ENCODE measurements around the gene DLG2.
"Not testable (repeated sequence)": the region's sequence is repeated elsewhere in the genome, so short reads cannot be mapped to it uniquely, and the experiment has no call there.

DLG2 gene

DNA sequence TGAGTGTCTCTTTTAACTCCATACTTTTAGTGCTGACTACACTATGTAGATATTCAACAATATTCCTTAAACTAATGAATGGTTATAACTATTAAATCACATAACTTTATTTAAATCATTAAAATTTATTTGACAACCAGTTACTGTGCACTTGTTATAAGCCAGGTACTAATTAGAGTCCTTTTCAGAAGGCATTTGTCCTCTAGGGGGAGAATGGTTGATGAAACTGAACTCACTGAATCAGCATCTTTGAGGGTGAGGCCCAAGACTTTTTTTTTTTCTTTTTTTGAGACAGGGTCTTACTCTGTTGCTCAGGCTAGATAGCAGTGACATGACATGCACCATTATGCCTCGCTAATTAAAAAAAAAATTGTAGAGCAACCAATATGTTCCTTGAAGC, 1825.3 kb downstream of the DLG2 start:
- DNase-seq, result no peak

DNA sequence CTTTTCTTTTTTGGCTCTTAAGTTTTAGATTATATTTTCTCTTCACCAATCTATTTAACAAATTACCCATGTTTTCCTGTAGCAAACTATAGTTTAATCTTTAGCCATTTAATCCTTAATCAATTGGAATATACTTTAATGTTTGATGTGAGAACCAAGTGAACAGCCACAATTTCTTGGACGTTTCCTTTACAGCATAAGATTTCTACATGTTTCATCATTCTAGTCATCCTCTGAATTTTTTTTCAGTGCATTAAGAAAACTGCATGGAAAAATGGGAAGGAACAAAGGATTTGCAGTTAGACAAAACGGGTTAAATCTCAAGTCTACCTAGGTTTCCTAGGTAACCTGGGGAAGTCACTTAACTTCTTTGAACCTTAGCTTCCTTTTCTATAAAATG, 1833.8 kb downstream of the DLG2 start:
- no peak for DNase-seq

DNA sequence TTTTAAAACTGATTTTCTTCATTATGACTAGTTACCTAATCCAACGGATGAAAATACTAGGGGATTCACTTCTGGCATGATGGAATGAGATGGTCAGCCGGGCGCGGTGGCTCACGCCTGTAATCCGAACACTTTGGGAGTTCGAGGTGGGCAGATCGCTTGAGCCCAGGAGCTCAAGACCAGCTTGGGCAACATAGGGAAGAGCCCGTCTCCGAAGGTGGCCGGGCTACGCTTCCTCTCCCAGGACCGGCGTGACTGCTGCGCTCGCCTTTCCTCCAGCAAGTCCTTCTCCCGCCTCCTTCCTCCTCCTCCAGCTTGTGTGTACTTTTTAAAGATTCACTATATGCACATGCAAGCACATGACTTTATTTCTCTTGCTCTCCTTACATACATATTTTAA, 1835.6 kb downstream of the DLG2 start:
- no peak for DNase-seq

DNA sequence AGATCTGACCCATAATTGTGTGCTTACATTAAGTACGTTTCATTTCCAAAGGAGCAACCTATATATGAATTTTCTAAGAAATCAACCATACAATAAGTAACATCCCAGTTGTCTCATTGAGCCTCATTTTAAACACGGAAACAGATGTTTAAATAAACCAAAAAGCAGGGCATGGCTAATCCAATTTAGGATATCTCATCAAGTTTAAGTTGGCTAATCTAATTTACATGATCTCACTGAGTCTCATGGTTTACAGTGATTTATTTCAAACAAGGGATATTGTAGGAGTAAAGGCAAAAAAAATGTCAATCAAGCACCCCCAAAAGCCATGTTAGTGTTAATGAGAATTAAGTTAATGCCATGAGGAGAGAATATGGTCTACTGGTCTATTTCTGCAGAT, 1841.2 kb downstream of the DLG2 start:
- no peak for DNase-seq

DNA sequence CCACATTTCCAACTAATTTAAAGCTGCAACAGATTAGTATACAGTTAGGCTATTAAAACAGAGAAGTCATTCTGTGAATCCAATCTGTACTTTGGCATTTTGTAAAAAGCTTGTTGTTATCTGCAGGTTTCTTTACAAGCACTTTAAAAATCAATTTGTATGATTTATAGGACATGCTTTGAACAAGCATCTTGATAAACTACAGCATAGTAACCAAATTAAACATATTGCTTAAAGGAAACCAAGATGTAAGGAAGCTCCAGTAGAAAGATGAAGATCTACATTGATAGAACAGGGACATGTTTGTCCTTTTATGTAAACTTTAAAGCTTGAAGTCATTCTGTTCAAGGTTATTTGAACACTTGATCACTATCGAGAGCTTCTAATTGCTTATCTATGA, 1842.7 kb downstream of the DLG2 start:
- no peak for DNase-seq

DNA sequence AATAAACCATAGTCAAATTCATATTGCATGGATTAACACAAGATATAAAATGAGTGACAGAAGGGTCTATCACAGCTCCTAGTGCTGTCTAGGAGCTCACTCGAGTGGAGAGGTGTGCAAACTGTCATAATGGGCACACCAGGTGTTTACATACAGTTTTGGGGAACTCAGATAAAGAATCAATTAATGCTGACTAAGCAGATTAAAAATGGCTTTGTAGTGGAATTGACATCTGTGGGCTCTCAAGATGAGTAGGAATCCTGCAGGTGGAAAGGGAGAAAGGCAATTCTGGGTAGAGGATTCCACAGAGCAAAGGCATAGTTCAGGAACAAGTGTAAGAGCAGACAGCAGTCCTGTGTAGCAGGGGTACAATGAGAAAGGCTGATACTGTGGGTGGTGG, 1844.8 kb downstream of the DLG2 start:
- no peak for DNase-seq

DNA sequence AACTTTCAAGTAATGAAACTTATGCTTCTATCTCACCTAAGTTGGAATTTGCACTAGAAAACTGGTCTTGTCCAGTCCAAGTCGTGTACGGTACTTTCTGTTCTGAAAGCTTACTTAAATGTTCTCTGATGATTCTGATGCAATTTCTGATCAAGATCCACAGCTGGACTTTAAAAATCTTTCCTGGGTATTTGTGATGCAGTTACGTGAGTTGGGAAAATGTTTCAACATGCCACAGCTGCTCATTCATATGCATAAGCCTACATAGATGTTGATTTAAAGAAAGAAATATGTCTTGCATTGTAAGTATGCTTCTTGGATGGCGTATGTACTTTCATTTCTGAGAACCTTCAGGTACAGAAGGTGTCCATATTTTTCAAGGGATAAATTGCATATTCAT, 1847.3 kb downstream of the DLG2 start:
- DNase-seq, result no peak

DNA sequence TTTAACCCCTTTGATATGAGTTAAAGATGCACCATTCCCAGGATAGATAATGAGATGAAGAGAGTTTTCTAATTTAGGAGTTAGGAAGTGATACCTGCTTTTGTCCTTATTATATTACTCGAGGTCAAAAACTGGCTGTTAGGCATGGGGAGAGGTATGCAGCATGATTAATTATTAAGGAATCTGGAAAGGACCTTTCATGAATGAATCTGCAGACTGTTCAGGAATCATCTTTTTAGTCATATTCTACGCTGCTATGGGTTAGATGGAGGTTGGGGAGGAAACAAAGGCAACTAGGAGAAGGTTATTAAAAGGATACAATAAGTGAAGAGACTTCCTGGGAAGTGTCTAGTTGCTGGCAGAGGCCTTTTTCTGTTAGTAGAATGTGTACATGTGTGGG, 1848.5 kb downstream of the DLG2 start:
- DNase-seq, result no peak

DNA sequence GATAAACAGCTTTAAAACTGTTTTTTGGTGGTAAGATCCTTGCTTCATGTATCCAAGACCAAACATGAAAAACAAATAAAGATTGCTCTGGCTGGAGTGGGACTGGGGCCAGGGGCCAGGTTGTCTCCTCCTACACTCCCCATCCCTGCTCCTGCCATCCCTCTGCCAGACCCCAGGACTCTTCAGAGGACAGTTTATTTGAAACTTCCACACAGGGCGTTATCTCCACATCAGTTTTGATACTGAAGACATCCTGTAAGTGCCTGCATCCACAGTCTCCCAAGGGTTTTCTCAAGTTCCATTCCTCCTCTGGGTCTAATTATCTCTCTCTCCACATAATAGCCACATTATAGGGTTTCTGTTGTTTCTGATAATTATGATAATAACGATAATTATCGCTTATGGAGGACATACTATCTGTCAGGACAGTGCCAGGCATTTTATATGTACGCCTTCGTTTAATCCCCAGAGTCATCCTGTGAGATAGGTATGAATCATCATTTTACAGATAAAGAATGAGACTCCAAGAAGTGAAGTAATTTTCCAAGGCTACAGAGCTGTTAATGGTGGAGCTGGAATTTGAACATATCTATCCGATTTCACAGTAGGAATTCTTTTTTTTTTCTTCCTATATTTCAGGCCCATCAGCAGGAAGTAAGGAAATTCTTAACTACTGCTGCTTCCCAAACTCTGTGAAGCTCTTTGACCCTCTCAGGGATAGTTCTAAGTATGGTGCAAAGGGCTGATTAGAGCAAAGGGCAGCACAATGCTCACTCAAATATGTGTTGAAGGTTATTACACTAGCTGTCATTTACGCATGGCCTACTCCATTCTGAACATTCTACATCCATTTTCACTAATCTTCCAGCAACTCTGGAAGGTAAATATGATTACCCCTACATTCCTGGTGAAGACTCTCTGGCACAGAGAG, 1852.9 kb downstream of the DLG2 start:
- DNase-seq, result no peak

DNA sequence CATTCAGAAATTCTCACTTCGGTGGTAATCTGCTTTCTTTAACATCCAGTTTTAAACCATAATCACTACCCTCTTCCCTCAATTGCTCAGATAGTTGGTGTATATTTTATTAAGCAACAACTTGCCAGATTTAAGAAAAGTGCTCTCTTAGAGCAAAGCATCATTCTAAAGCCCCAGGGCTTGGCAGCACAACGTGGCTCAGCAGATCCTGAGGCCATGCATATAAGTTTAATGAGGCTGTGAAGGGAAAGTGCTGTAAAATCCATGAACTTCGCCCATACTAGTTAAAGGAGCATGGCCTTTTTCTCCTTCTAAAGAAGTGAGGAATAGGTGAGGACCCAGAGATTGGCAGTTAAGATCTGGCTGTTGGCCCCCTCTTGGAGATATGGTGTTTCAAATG, 1858.7 kb downstream of the DLG2 start:
- DNase-seq, result no peak

DNA sequence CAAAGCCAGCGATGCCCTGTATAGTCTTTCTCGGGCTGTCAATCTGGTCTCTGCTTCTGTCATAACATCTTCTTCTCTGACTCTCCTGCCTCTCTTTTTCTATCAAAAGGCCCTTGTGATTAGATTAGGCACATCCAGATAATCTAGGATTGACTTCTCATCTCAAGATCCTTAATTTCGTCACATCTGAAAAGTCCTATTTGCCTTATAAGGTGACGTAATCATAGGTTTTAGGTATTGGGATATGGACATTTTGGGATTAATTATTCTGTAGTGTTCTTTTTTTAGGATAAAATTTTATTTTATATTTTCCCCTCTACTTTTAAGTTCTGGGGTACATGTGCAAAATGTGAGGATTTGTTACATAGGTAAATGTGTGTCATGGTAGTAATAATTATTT, 1860.2 kb downstream of the DLG2 start:
- no peak for DNase-seq

DNA sequence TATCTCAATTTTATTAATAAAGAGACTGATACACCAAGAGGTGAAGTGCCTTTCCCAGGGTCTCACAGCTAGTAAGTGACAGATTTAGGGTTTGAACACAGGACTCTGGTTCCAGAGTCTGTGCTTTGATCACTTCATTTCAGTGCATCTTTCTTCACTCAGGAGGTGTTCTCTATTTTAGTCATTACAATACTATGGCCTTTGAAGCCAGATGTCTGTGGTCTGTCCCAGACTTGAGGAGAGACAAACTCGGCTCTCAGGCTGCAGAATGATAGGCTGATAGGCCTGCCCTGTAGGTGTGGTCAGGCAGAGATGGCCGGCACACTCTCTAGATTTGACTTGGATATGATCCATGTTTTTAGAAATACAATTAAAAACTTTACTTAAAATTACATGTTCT, 1862.5 kb downstream of the DLG2 start:
- DNase-seq, result no peak

DNA sequence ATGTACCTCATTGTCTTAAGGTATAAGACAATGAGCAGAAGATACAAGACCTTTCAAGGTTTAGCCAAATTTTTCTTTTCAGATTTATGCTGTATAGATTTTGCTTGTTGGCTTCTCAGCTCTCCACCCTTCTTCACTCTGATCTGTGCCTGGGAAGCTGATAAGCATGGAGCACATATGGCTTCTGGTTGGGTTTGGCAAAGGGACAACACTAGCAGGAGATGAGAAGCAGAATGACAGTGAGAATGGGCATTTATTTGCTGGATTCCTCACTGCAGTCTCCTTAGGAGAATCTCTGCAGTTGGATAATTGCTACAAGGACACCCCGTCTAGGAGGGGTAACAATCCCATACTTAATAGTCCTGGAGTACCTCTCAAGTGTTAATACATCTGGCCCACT, 1866.2 kb downstream of the DLG2 start:
- DNase-seq, result no peak

DNA sequence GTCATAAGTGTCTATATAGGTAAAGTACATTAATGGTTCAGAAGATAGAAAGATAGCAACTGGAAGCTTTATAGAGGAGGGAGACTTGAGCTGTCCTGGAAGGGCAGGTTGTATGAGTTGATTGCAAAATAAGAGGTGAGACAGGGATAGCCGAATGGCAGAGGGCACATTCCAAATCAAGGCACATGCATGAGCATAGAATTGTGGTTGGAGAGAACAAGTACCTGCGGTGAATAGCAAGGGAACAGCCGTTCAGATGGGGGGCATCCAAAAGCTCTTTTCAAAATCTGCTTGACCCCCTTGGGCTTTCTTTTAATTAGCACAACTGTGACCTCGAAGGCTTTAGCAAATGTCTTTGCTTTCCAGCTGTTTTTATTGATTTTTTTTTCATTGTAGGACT, 1868.0 kb downstream of the DLG2 start:
- DNase-seq, result no peak

DNA sequence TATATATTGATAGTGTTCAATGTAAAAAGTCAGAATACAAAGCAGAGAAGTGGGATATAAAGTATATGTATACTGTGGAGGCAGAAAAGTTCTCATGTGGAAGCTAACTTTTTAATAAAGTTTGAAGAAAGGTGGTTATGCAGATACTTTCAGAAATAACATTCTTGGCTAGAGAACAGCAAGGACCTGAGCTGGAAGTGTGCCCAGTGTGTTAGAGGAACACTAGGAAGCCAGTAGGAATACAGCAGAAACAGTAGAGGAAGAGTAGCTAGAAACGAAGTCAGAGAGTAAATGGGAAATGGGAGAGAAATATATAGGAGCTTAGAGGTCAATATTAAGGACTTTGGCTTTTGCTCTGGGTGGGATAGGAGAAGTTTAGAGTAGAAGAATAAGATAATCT, 1876.1 kb downstream of the DLG2 start:
- no peak for DNase-seq

DNA sequence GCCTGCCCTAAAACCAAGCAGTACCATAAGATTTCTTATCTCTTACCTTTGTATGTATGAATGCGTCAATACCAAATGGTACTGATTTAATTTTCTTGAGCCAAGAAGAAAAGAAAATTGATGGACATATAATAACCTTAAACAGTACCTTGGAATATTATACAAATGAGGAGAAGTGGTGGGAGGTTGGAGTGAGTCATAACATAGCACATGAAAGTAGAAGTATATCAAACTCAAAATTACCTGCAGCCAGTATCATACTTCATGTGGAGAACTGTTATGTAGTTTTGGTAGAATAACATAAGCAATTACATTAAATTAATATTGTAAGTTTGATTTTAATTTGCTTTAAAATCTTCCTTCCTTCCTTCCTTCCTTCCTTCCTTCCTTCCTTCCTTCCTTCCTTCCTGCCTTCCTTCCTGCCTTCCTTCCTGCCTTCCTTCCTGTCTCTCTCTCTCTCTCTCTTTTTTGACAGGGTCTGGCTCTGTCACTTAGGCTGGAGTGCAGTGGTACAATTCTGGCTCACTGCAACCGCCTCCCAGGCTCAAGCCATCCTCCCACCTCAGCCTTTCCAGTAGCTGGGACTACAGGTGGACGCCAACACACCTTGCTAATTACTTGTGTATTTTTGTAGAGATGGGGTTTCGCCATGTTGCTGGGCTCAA, 1880.1 kb downstream of the DLG2 start:
- DNase-seq, result no peak

DNA sequence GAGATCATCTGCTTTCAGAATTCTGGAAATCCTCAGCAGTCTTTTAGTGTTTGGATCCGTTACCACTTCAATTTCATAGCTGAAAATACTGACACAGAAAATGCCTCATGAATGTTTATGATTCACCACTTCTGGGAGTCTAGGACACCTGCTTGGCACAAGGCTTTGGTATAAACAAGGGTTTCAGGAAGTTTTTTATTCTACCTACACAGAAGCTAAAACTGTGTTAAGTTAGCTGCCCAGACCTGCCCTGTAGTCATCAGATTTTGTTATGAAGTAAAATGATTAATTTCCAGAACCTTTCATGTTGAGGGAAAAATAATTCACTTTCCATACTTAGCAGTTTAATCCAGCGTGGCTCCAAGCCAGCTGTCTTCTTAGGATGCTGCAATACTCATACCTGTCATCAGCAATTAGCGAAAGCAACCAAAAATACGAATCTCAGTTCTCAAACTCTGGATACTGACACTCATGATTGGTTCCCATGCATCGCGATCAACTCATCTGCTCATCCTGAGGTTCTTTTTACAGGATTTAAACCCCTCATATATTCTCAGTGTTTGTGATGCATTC, 1882.4 kb downstream of the DLG2 start:
- no peak for DNase-seq

DNA sequence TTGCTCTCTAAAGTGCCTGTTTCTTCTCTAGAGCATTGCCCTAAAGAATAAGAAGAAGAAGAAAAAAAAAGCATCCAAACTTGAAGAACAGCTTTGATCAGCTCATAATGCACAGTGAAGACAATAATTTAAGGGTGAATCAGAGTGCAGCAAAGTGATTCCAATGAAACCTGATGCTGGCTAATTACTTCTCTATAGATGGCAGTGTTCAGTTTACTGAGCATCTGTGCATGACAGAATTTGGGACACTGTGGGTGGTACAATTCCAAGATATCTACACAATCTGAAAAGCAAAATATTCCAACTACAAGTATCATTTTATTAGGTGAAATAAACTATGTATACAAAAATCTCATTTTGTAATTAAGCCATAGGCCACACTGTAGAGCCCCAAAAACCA, 1890.5 kb downstream of the DLG2 start:
- no peak for DNase-seq

DNA sequence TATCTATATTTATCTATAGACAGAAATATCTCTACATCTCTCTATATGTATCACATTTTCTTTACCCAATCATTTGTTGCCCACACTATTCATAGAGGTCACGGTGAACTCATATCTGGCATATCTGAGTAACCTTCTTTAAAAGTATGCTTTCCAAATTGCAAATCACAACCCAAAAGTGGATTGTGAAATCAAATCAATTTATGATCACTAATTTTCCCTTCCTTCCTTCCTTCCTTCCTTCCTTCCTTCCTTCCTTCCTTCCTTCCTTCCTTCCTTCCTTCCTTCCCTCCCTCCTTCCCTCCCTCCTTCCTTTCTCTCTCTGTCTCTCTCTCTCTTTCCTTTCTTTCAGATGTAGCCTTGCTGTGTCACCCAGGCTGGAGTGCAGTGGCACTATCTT, 1893.0 kb downstream of the DLG2 start:
- no peak for DNase-seq

DNA sequence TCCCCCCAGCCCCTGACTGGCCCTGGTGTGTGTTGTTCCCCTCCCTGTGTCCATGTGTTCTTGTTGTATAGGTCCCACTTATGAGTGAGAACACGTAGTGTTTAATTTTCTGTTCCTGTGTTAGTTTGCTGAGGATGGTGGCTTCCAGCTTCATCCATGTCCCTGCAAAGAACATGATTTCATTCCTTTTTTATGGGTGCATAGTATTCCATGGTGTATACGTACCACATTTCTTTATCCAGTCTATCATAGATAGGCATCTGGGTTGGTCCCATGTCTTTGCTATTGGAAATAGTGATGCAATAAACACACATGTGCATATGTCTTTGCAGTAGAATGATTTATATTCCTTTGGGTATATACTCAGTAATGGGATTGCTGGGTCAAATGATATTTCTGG, 1895.9 kb downstream of the DLG2 start:
- not testable (repeated sequence) for DNase-seq

DNA sequence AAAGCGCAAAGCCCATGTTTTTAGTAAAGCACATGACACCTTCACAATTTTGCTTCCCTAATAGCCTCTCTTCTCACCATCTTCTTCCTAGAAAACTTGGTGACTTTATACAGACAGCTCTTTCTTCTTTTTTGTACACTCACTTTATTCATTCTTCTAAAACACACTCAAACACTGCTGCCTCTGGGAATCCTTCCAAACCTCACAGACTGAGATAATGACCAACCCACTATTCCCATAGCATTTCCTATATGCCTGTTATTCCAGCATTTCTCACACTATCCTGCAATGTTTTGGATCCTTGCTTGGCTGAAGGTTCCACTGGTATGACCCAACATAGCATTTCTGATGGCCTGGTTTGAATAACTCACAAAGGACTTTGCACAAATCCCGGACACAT, 1898.9 kb downstream of the DLG2 start:
- DNase-seq, result no peak

DNA sequence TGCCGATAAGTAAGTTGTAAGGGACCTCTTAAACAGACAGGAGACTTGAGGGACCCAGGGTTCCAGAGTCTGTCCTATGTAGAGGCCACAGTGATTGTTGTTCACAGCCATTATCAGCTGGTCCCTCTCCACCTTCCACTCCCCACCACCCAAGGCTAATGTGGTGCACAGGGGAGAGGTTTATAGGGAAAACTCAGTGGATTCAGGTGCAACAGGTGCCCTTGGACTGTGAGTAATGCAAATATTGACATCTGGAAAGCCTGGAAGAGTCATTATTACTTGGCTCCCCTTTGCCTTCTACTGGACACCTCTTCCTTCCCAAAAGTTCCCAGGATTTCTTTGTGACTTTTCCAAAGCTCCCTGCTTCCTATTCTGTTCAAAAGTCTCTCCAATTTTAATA, 1899.9 kb downstream of the DLG2 start:
- no peak for DNase-seq

DNA sequence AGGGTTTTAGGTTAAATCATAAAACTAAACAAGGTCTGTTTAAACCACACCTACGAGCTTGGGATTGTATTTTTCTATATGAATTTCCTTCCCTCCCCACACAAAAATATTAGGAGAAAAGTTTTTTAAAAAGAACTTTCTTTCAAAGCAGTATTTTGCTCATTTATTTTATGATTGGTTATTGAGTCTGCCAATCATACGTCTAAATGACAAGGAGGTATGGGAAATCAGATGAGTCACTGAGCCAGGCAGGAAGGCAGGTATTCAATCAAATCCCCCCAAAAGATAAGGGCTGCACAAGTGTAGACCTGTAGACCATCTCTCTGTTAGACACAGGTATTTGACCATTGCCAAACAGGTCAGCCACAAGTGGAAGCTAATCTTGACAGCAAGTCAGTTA, 1900.8 kb downstream of the DLG2 start:
- DNase-seq, result no peak

DNA sequence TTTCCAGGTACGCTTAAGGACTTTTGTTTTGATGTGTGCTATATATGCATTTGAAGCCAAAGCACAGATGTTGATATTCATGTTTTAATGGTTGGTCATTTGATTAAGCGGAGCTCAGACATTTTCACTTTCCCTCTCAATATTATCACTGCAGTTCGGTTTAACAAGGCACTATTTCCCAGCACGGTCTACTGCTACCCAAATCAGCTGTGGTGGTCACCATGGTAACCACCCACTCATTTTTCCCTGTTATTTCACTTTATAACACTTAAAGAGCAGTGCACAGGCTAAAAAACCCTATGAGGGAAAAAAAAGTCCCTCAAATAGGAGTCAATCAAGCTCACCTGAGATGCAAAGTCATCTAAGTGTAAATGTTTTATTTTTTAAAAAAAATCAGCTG, 1901.4 kb downstream of the DLG2 start:
- no peak for DNase-seq

DNA sequence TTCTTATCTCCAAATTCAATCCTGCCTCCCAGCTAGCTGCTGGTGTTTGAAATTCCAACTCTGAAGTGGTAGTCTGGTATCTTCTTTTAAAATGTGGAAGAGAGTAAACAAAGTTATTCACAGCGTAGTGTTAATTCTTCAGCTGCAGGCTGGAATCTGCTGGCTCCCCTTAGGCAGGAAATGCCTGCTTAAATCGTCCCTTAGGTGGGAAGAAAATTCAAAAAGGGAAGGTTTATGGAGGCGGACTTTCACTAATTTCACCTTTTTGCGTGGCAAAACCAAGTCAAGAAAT, 1901.9 kb downstream of the DLG2 start:
- no peak for DNase-seq
